Esophagus muscularis mucosa (tissue), 4 donors: Measurements from ENCODE around the gene NKD2. TPM values are rescaled to one million over a fixed set of nuclear protein-coding genes. Genes with fewer than 3 reads are reported as not detected.
A peak's percentile ranks its signal among the peaks of the same experiment; 100 is the strongest.

Experiments used
- DNase-seq: peaks from one replicate; pipeline ENCODE4 v3.0.0-alpha.2; 2017; ENCODE audit errors: extremely low spot score
- H3K27ac ChIP-seq, 4 donors: fragments of 200-600 bp; sonication (generic); replicated peaks in 1 of 4; 1 replicate in 3 of 4; 2 replicates in 1 of 4; pipeline ENCODE4 v1.5.1; 2016 to 2019; ENCODE audit warnings: mild to moderate bottlenecking in 1 of 4
- H3K27me3 ChIP-seq, 4 donors: fragments of 200-600 bp; sonication (generic); one replicate each; pipeline versions ENCODE4 v1.5.1 to v1.6.0; 2016 to 2019
- H3K36me3 ChIP-seq, 4 donors: fragments of 200-600 bp; sonication (generic); one replicate each; pipeline ENCODE4 v1.5.1; 2016 to 2019
- H3K4me1 ChIP-seq, 4 donors: fragments of 200-600 bp; sonication (generic); one replicate each; pipeline ENCODE4 v1.5.1; 2016 to 2019
- H3K4me3 ChIP-seq, 4 donors: fragments of 200-600 bp; sonication (generic); 1 replicate in 2 of 4; 2 replicates in 2 of 4; pipeline ENCODE4 v1.5.1; 2016 to 2019; ENCODE audit warnings: mild to moderate bottlenecking in 4 of 4, moderate library complexity in 1 of 4
- H3K9me3 ChIP-seq, 4 donors: fragments of 200-600 bp; sonication (generic); 1 replicate in 3 of 4; 2 replicates in 1 of 4; pipeline ENCODE4 v1.5.1; 2016 to 2019
- CTCF ChIP-seq, 3 experiments: fragments of 200-600 bp in 2 of 3; fragments of 450-650 bp in 1 of 3; sonication (generic) in 2 of 3; IDR thresholded peaks; one replicate each; pipeline ENCODE4 v1.5.1; 2017 to 2019; ENCODE audit warnings: antibody characterized with exemption in 3 of 3, mild to moderate bottlenecking in 2 of 3, moderate library complexity in 1 of 3
- EP300 ChIP-seq: sonication (generic); formaldehyde crosslinking; IDR thresholded peaks from one replicate; pipeline ENCODE4 v1.6.1; 2017; ENCODE audit warnings: antibody characterized with exemption
- POLR2A ChIP-seq: fragments of 450-650 bp; IDR thresholded peaks from one replicate; pipeline ENCODE4 v1.6.1; 2017; ENCODE audit warnings: antibody characterized with exemption, moderate library complexity, mild to moderate bottlenecking, low read depth
- POLR2AphosphoS5 ChIP-seq, 2 donors: sonication (generic); formaldehyde crosslinking; IDR thresholded peaks; one replicate each; pipeline ENCODE4 v1.6.1; 2017; ENCODE audit warnings: antibody characterized with exemption in 2 of 2
- WGBS: methylation state at CpG from one replicate; pipeline ENCODE4 v1.1.5; 2018; 5-methylcytosine and 5-hydroxymethylcytosine counted together
- intact Hi-C: fragments of 100-400 bp; cut with DNase I; formaldehyde crosslinking; loops from one replicate; pipeline ENCODE4 v1.15.1; 2023
- total RNA-seq, 4 donors: library from RNA; depleted of rRNA; stranded (reverse); fragments of >200 nt; gene quantifications; one replicate each; pipeline versions ENCODE4 v1.1.0 to v1.2.1, GENCODE V29; 2016

Gene NKD2
- total RNA-seq, result 1 to 10 TPM; 3.0 to 6.6 (median 5.4) TPM

GRCh38 chr5:1008451-1009358 lies at the start of gene NKD2:
NKD2 (plus strand) TSS chr5:1008802; CDS start chr5:1009058, 256 bp downstream.
- H3K4me1 ChIP-seq, result peaks cover 21 to 57% (median 51%) of the 10 kb centered on the region in 4 donors
- peak within 1 kb of the TSS; percentile 63 to 77 (median 65) for H3K4me3 ChIP-seq
- intact Hi-C loops, result loop anchor here (5.0 to 10.0 kb wide), 2 partner anchors 86 to 106 kb away; partner anchors contain the start of gene SLC12A7
- no peaks in the 10 kb centered on the region for H3K9me3 ChIP-seq
- 19% methylated on average over 9 of the region's 108 CpGs for WGBS
- peak; percentile 63 to 73 (median 64) for TF ChIP-seq CTCF (IDR thresholded peaks at IDR 0.05)
- no peak for TF ChIP-seq EP300
- H3K36me3 ChIP-seq, result no peaks in the 10 kb centered on the region
- DNase-seq, result no peak
- peaks cover 0 to 83% (median 23%) of the 10 kb centered on the region in 4 donors for H3K27me3 ChIP-seq
- H3K27ac ChIP-seq, result peak within 1 kb of the TSS in 1 of 4 donors; percentile 35

GRCh38 chr5:959581-960531 lies 48.7 kb upstream of the NKD2 start:
- 90% methylated on average over 34 of the region's 47 CpGs for WGBS

GRCh38 chr5:960551-960950 lies 48.1 kb upstream of the NKD2 start:
- Histone ChIP-seq H3K4me1 (peaks cover 21 to 57% (median 38%) of the 10 kb centered on the region in 4 donors), H3K27ac (no peak overlapping the region), H3K36me3 (no peaks in the 10 kb centered on the region), H3K9me3 (no peaks in the 10 kb centered on the region), H3K27me3 (no peaks in the 10 kb centered on the region), H3K4me3 (no peak overlapping the region)
- TF ChIP-seq CTCF (IDR thresholded peaks at IDR 0.05) (no peak), POLR2AphosphoS5 (IDR thresholded peaks at IDR 0.05) (no peak), EP300 (no peak), POLR2A (no peak)
- 63% methylated on average over 7 of the region's 7 CpGs for WGBS
- no peak for DNase-seq
- intact Hi-C loops, result no loop called here

More at GRCh38 chr5:959581-960531, 48.7 kb upstream of the NKD2 start:
- intact Hi-C loops, result no loop called here
- Histone ChIP-seq H3K4me3 (no peak overlapping the region), H3K27me3 (no peaks in the 10 kb centered on the region), H3K27ac (no peak overlapping the region), H3K4me1 (peaks cover 21 to 60% (median 42%) of the 10 kb centered on the region in 4 donors), H3K9me3 (no peaks in the 10 kb centered on the region), H3K36me3 (no peaks in the 10 kb centered on the region)
- no peak for DNase-seq
- TF ChIP-seq POLR2AphosphoS5 (IDR thresholded peaks at IDR 0.05), result no peak
- TF ChIP-seq POLR2A, result no peak
- TF ChIP-seq EP300, result no peak
- TF ChIP-seq CTCF (IDR thresholded peaks at IDR 0.05), result no peak

GRCh38 chr5:961002-961710 lies 47.4 kb upstream of the NKD2 start:
- Histone ChIP-seq H3K9me3 (no peaks in the 10 kb centered on the region), H3K27ac (no peak overlapping the region), H3K4me1 (peaks cover 19 to 51% (median 32%) of the 10 kb centered on the region in 4 donors), H3K27me3 (no peaks in the 10 kb centered on the region), H3K4me3 (no peak overlapping the region), H3K36me3 (no peaks in the 10 kb centered on the region)
- DNase-seq, result no peak
- 38% methylated on average over 10 of the region's 27 CpGs for WGBS
- TF ChIP-seq POLR2A, result no peak
- no peak for TF ChIP-seq POLR2AphosphoS5 (IDR thresholded peaks at IDR 0.05)
- TF ChIP-seq EP300, result no peak
- no peak for TF ChIP-seq CTCF (IDR thresholded peaks at IDR 0.05)
- intact Hi-C loops, result no loop called here
